Skeletal muscle satellite cell (primary cell): ENCODE results near the gene ITM2B.
"Not testable (repeated sequence)": the region's sequence is repeated elsewhere in the genome, so short reads cannot be mapped to it uniquely, and the experiment has no call there.

Experiments
- H3K27me3 ChIP-seq: 2 replicates; pipeline ENCODE4 v1.7.0; 2013; ENCODE audit warnings: low read length; ENCODE audit not compliant: control insufficient read depth, insufficient read depth
- H3K36me3 ChIP-seq: 2 replicates; pipeline ENCODE4 v1.7.0; 2013; ENCODE audit warnings: mild to moderate bottlenecking, control low read depth, low read length; ENCODE audit not compliant: insufficient read depth
- H3K4me1 ChIP-seq: 2 replicates; pipeline ENCODE4 v1.7.0; 2013; ENCODE audit warnings: low read length; ENCODE audit not compliant: control insufficient read depth, insufficient read depth
- H3K4me2 ChIP-seq: 2 replicates; pipeline ENCODE4 v1.7.0; 2013; ENCODE audit warnings: mild to moderate bottlenecking, low read length
- H3K4me3 ChIP-seq: 2 replicates; pipeline ENCODE4 v1.7.0; 2013; ENCODE audit warnings: low read length
- H3K9ac ChIP-seq: 2 replicates; pipeline ENCODE4 v1.7.0; 2013; ENCODE audit warnings: mild to moderate bottlenecking, low read depth, low read length, moderate library complexity
- H3K9me3 ChIP-seq: replicated peaks from 2 replicates; pipeline ENCODE4 v1.7.0; 2013; ENCODE audit warnings: mild to moderate bottlenecking, control low read depth, low read length

The ITM2B gene

GRCh38 chr13:48210178-48210577 is 22.8 kb upstream of the ITM2B start:
- Histone ChIP-seq H3K9me3 (no peaks in the 10 kb centered on the region), H3K36me3 (no peaks in the 10 kb centered on the region), H3K4me2 (no peak overlapping the region), H3K27me3 (peaks cover 8% of the 10 kb centered on the region), H3K4me1 (no peaks in the 10 kb centered on the region), H3K4me3 (no peak overlapping the region), H3K9ac (no peak overlapping the region)

- Histone ChIP-seq H3K4me2 (no peak overlapping the region), H3K4me3 (no peak overlapping the region)
Measured at GRCh38 chr13:48214519-48215121, 18.4 kb upstream of the ITM2B start.

GRCh38 chr13:48215511-48216203 is 17.3 kb upstream of the ITM2B start:
- H3K9me3 ChIP-seq, H3K9ac ChIP-seq, H3K4me3 ChIP-seq, H3K27me3 ChIP-seq, H3K4me2 ChIP-seq, H3K4me1 ChIP-seq, H3K36me3 ChIP-seq: not testable (repeated sequence)

More at GRCh38 chr13:48214519-48215121, 18.4 kb upstream of the ITM2B start:
- Histone ChIP-seq H3K27me3 (peaks cover 8% of the 10 kb centered on the region), H3K36me3 (no peaks in the 10 kb centered on the region), H3K4me1 (no peaks in the 10 kb centered on the region), H3K9ac (no peak overlapping the region), H3K9me3 (no peaks in the 10 kb centered on the region)

GRCh38 chr13:48216204-48216711 is 16.7 kb upstream of the ITM2B start:
- Histone ChIP-seq H3K9ac (no peak overlapping the region), H3K9me3 (no peaks in the 10 kb centered on the region), H3K4me1 (no peaks in the 10 kb centered on the region), H3K27me3 (peaks cover 8% of the 10 kb centered on the region), H3K4me3 (no peak overlapping the region), H3K4me2 (no peak overlapping the region), H3K36me3 (no peaks in the 10 kb centered on the region)

- Histone ChIP-seq H3K27me3 (no peaks in the 10 kb centered on the region), H3K4me1 (no peaks in the 10 kb centered on the region), H3K36me3 (no peaks in the 10 kb centered on the region), H3K9me3 (no peaks in the 10 kb centered on the region), H3K9ac (no peak overlapping the region), H3K4me2 (no peak overlapping the region), H3K4me3 (no peak overlapping the region)
Measured at GRCh38 chr13:48220592-48220980, 12.4 kb upstream of the ITM2B start.

- no peak overlapping the region for H3K4me2 ChIP-seq
- no peak overlapping the region for H3K9ac ChIP-seq
- H3K4me1 ChIP-seq, result no peaks in the 10 kb centered on the region
- no peaks in the 10 kb centered on the region for H3K9me3 ChIP-seq
- H3K4me3 ChIP-seq, result no peak overlapping the region
- no peaks in the 10 kb centered on the region for H3K27me3 ChIP-seq
- H3K36me3 ChIP-seq, result no peaks in the 10 kb centered on the region
Measured at GRCh38 chr13:48220981-48221685, 11.9 kb upstream of the ITM2B start.

- no peak overlapping the region for H3K4me2 ChIP-seq
- H3K4me3 ChIP-seq, result no peak overlapping the region
- no peaks in the 10 kb centered on the region for H3K4me1 ChIP-seq
- no peak overlapping the region for H3K9ac ChIP-seq
- no peaks in the 10 kb centered on the region for H3K36me3 ChIP-seq
- H3K9me3 ChIP-seq, result no peaks in the 10 kb centered on the region
- H3K27me3 ChIP-seq, result no peaks in the 10 kb centered on the region
Measured at GRCh38 chr13:48221686-48222187, 11.3 kb upstream of the ITM2B start.

GRCh38 chr13:48222358-48223301 is 10.4 kb upstream of the ITM2B start:
- Histone ChIP-seq H3K4me2 (peak overlapping the region; percentile 55), H3K4me1 (no peaks in the 10 kb centered on the region), H3K27me3 (peaks cover 1% of the 10 kb centered on the region), H3K36me3 (no peaks in the 10 kb centered on the region), H3K9ac (no peak overlapping the region), H3K4me3 (peak overlapping the region; percentile 54), H3K9me3 (no peaks in the 10 kb centered on the region)

GRCh38 chr13:48224701-48225100 is 8.3 kb upstream of the ITM2B start:
- H3K9ac ChIP-seq, result no peak overlapping the region
- H3K9me3 ChIP-seq, result no peaks in the 10 kb centered on the region
- H3K4me3 ChIP-seq, result no peak overlapping the region
- no peaks in the 10 kb centered on the region for H3K36me3 ChIP-seq
- peaks cover 6% of the 10 kb centered on the region for H3K27me3 ChIP-seq
- no peak overlapping the region for H3K4me2 ChIP-seq
- H3K4me1 ChIP-seq, result no peaks in the 10 kb centered on the region

- Histone ChIP-seq H3K9me3 (no peaks in the 10 kb centered on the region), H3K4me3 (no peak overlapping the region), H3K9ac (no peak overlapping the region), H3K4me2 (no peak overlapping the region), H3K4me1 (peaks cover 11% of the 10 kb centered on the region), H3K36me3 (no peaks in the 10 kb centered on the region), H3K27me3 (peaks cover 8% of the 10 kb centered on the region)
Measured at GRCh38 chr13:48230541-48230940, 2.5 kb upstream of the ITM2B start.

- H3K9ac ChIP-seq, result no peak overlapping the region
- peak overlapping the region; percentile 3 for H3K4me2 ChIP-seq
- H3K4me3 ChIP-seq, result no peak overlapping the region
- peaks cover 8% of the 10 kb centered on the region for H3K27me3 ChIP-seq
- no peaks in the 10 kb centered on the region for H3K36me3 ChIP-seq
- H3K9me3 ChIP-seq, result no peaks in the 10 kb centered on the region
- H3K4me1 ChIP-seq, result peaks cover 16% of the 10 kb centered on the region
Measured at GRCh38 chr13:48231080-48231479, 1.9 kb upstream of the ITM2B start.
